ENCODE measurements around the gene LPA.

Gene LPA

GRCh38 chr6:160510976-160511617, 153.0 kb downstream of the LPA start:
- DNase-seq (ENCODE audit: low read depth, low spot score), result no peak

GRCh38 chr6:160510199-160510598, 153.9 kb downstream of the LPA start:
- no peak for DNase-seq (ENCODE audit: low read depth, low spot score)

GRCh38 chr6:160509610-160510009, 154.5 kb downstream of the LPA start:
- no peak for DNase-seq (ENCODE audit: low read depth, low spot score)

- DNase-seq (ENCODE audit: low read depth, low spot score), result no peak
Measured at GRCh38 chr6:160508599-160508998, 155.5 kb downstream of the LPA start.

GRCh38 chr6:160507420-160507819, 156.7 kb downstream of the LPA start:
- DNase-seq (ENCODE audit: low read depth, low spot score), result no peak

GRCh38 chr6:160505970-160506369, 158.1 kb downstream of the LPA start:
- DNase-seq (ENCODE audit: low read depth, low spot score), result no peak

- DNase-seq (ENCODE audit: low read depth, low spot score), result no peak
Measured at GRCh38 chr6:160500639-160501038, 163.4 kb downstream of the LPA start.

- no peak for DNase-seq (ENCODE audit: low read depth, low spot score)
Measured at GRCh38 chr6:160494576-160494975, 169.5 kb downstream of the LPA start.

- DNase-seq (ENCODE audit: low read depth, low spot score), result no peak
Measured at GRCh38 chr6:160489091-160489490, 175.0 kb downstream of the LPA start.

GRCh38 chr6:160487116-160487515, 177.0 kb downstream of the LPA start:
- DNase-seq (ENCODE audit: low read depth, low spot score), result no peak

Measured in brain pericyte (primary cell).